ENCODE data around the gene IFIT2. TPM values are rescaled to one million over a fixed set of nuclear protein-coding genes. Genes with fewer than 3 reads are reported as not detected.

IFIT2 gene
- total RNA-seq, 6 experiments from 2014 or later: 8.7 to 14.1 (median 13.0) TPM

DNA sequence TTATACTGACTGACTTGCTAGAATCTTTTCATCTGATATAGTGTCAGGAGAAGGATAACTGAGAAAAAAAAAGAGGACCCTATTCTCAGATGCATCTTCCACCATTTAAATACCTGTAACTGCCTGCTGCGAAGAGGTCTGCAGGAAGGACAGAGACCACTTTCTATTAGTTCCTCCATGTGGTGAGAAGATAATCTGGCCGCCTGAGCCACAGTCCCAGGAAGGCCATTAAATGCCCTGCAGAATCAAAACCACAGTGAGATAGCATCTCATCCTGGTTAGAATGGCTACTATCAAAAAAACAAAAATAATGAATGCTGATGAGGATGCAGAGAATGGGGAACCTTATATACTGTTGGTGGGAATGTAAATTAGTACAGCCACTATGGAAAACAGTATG, 56.1 kb downstream of the IFIT2 start:
- H3K4me1 Mint-ChIP-seq (ENCODE audit: low read depth): peaks cover 64% of the 10 kb centered on the region
- peaks cover 9% of the 10 kb centered on the region for H3K36me3 Mint-ChIP-seq (ENCODE audit: low read depth)
- no peaks in the 10 kb centered on the region for H3K27me3 Mint-ChIP-seq (ENCODE audit: insufficient read depth)
- TF ChIP-seq, protein P1, sequence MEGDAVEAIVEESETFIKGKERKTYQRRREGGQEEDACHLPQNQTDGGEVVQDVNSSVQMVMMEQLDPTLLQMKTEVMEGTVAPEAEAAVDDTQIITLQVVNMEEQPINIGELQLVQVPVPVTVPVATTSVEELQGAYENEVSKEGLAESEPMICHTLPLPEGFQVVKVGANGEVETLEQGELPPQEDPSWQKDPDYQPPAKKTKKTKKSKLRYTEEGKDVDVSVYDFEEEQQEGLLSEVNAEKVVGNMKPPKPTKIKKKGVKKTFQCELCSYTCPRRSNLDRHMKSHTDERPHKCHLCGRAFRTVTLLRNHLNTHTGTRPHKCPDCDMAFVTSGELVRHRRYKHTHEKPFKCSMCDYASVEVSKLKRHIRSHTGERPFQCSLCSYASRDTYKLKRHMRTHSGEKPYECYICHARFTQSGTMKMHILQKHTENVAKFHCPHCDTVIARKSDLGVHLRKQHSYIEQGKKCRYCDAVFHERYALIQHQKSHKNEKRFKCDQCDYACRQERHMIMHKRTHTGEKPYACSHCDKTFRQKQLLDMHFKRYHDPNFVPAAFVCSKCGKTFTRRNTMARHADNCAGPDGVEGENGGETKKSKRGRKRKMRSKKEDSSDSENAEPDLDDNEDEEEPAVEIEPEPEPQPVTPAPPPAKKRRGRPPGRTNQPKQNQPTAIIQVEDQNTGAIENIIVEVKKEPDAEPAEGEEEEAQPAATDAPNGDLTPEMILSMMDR (IDR thresholded peaks at IDR 0.05): no peak
- no peak for DNase-seq
- no peak overlapping the region for H3K27ac Mint-ChIP-seq
- no peaks in the 10 kb centered on the region; the same call in 1 of the 2 replicates for H3K9me3 Mint-ChIP-seq
- H3K4me3 Mint-ChIP-seq: no peak overlapping the region

Other genes with a start within 250 kb of the IFIT2 start
- gene CH25H, start 94.7 kb upstream of the IFIT2 start, total RNA-seq (2021; fragmentation: NEBNext Ultra II Directional; extraction: Animal tissue kit (Norgen Biotek cat#: 25700)): under 1 TPM in 5 of 6 experiments, not detected in 1; 0.09 to 0.18 (median 0.12) TPM
- 100 to 1,000 TPM; 108 to 212 (median 122) TPM for gene LIPA, start 50.3 kb upstream of the IFIT2 start, total RNA-seq (2021; fragmentation: NEBNext Ultra II Directional; extraction: Animal tissue kit (Norgen Biotek cat#: 25700))
- 10 to 100 TPM; 11.5 to 18.6 (median 18.0) TPM for gene IFIT3, start 26.0 kb downstream of the IFIT2 start, total RNA-seq (2021; fragmentation: NEBNext Ultra II Directional; extraction: Animal tissue kit (Norgen Biotek cat#: 25700))
- gene IFIT1B, start 76.0 kb downstream of the IFIT2 start, total RNA-seq (2021; fragmentation: NEBNext Ultra II Directional; extraction: Animal tissue kit (Norgen Biotek cat#: 25700)): not detected
- 10 to 100 TPM; 35.7 to 52.5 (median 49.1) TPM for gene IFIT1, start 90.6 kb downstream of the IFIT2 start, total RNA-seq (2021; fragmentation: NEBNext Ultra II Directional; extraction: Animal tissue kit (Norgen Biotek cat#: 25700))
- 10 to 100 TPM; 19.2 to 26.1 (median 22.4) TPM for gene IFIT5, start 112.5 kb downstream of the IFIT2 start, total RNA-seq (2021; fragmentation: NEBNext Ultra II Directional; extraction: Animal tissue kit (Norgen Biotek cat#: 25700))
- gene SLC16A12, start 233.5 kb downstream of the IFIT2 start, total RNA-seq (2021; fragmentation: NEBNext Ultra II Directional; extraction: Animal tissue kit (Norgen Biotek cat#: 25700)): not detected